ENCODE results near the gene IRGC. TPM values are rescaled to one million over a fixed set of nuclear protein-coding genes. Genes with fewer than 3 reads are reported as not detected.
"Not testable (repeated sequence)": the region's sequence is repeated elsewhere in the genome, so short reads cannot be mapped to it uniquely, and the experiment has no call there.

IRGC gene
- total RNA-seq = not detected

- ATAC-seq (no peak), DNase-seq (ENCODE audit: low spot score) (no peak)
Measured at GRCh38 chr19:43715776-43716175, at the start of gene IRGC. TSS of gene IRGC (plus strand) at chr19:43716076. CDS start at chr19:43718559, 2,483 bp downstream.

- DNase-seq (ENCODE audit: low spot score) (no peak), ATAC-seq (no peak)
Measured at GRCh38 chr19:43667126-43667875, 48.6 kb upstream of the IRGC start.

- ATAC-seq (no peak), DNase-seq (ENCODE audit: low spot score) (no peak)
Measured at GRCh38 chr19:43667876-43668405, 47.9 kb upstream of the IRGC start.

GRCh38 chr19:43668406-43669109 is 47.3 kb upstream of the IRGC start:
- peak; percentile 83 for ATAC-seq
- peak; percentile 89 for DNase-seq (ENCODE audit: low spot score)

- no peak for ATAC-seq
- no peak for DNase-seq (ENCODE audit: low spot score)
Measured at GRCh38 chr19:43672061-43672679, 43.7 kb upstream of the IRGC start.

- ATAC-seq (no peak), DNase-seq (ENCODE audit: low spot score) (no peak)
Measured at GRCh38 chr19:43673637-43674036, 42.2 kb upstream of the IRGC start.

GRCh38 chr19:43674183-43674582 is 41.7 kb upstream of the IRGC start:
- ATAC-seq (peak; percentile 21), DNase-seq (ENCODE audit: low spot score) (no peak)

GRCh38 chr19:43674596-43674995 is 41.3 kb upstream of the IRGC start:
- DNase-seq (ENCODE audit: low spot score) = no peak

GRCh38 chr19:43675269-43675879 is 40.5 kb upstream of the IRGC start:
- DNase-seq (ENCODE audit: low spot score) (no peak), ATAC-seq (no peak)

More at GRCh38 chr19:43674596-43674995, 41.3 kb upstream of the IRGC start:
- ATAC-seq = no peak

- DNase-seq (ENCODE audit: low spot score) (no peak), ATAC-seq (no peak)
Measured at GRCh38 chr19:43675906-43676305, 40.0 kb upstream of the IRGC start.

GRCh38 chr19:43678512-43679261 is 37.2 kb upstream of the IRGC start:
- DNase-seq (ENCODE audit: low spot score) = no peak
- no peak for ATAC-seq

- ATAC-seq (no peak), DNase-seq (ENCODE audit: low spot score) (no peak)
Measured at GRCh38 chr19:43681821-43682220, 34.1 kb upstream of the IRGC start.

GRCh38 chr19:43682269-43682668 is 33.6 kb upstream of the IRGC start:
- ATAC-seq; DNase-seq (ENCODE audit: low spot score): not testable (repeated sequence)

- ATAC-seq = no peak
- DNase-seq (ENCODE audit: low spot score) = no peak
Measured at GRCh38 chr19:43682824-43683661, 32.8 kb upstream of the IRGC start.

- no peak for DNase-seq (ENCODE audit: low spot score)
- ATAC-seq = no peak
Measured at GRCh38 chr19:43683905-43684304, 32.0 kb upstream of the IRGC start.

GRCh38 chr19:43684326-43684725 is 31.6 kb upstream of the IRGC start:
- ATAC-seq = no peak

GRCh38 chr19:43687660-43687997 is 28.2 kb upstream of the IRGC start:
- no peak for DNase-seq (ENCODE audit: low spot score)
- ATAC-seq = no peak

More at GRCh38 chr19:43684326-43684725, 31.6 kb upstream of the IRGC start:
- DNase-seq (ENCODE audit: low spot score) = no peak

GRCh38 chr19:43688059-43688701 is 27.7 kb upstream of the IRGC start:
- ATAC-seq (no peak), DNase-seq (ENCODE audit: low spot score) (no peak)

- DNase-seq (ENCODE audit: low spot score) (no peak), ATAC-seq (no peak)
Measured at GRCh38 chr19:43690444-43690843, 25.4 kb upstream of the IRGC start.

All from left lobe of liver (tissue), 2 donors.